ENCODE results near the gene RPL18.

DNA sequence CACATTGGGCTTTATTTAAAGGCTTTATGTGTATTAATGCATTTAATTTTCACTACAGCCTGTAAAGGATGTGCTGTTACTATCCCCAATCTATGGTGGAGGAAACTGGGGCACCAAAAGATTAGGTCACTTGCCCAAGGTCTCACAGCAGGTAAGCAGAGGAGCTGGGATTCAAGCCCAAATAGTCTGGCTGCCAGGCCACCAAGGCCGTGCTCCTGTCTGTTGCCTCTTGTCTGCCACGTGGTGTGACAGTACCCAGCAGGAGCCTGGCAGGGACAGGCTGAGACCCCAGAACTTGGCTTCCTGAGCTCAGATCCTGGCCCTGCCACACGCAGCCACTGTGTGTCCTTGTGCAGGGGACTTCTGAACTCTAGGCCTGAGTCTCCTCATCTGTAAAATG lies 49.4 kb upstream of the RPL18 start:
- TF ChIP-seq, protein P1, sequence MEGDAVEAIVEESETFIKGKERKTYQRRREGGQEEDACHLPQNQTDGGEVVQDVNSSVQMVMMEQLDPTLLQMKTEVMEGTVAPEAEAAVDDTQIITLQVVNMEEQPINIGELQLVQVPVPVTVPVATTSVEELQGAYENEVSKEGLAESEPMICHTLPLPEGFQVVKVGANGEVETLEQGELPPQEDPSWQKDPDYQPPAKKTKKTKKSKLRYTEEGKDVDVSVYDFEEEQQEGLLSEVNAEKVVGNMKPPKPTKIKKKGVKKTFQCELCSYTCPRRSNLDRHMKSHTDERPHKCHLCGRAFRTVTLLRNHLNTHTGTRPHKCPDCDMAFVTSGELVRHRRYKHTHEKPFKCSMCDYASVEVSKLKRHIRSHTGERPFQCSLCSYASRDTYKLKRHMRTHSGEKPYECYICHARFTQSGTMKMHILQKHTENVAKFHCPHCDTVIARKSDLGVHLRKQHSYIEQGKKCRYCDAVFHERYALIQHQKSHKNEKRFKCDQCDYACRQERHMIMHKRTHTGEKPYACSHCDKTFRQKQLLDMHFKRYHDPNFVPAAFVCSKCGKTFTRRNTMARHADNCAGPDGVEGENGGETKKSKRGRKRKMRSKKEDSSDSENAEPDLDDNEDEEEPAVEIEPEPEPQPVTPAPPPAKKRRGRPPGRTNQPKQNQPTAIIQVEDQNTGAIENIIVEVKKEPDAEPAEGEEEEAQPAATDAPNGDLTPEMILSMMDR (conservative IDR thresholded peaks at IDR 0.05; ENCODE audit: low read depth, low read length) = no peak
- TF ChIP-seq EZH2 (IDR thresholded peaks at IDR 0.05; ENCODE audit: low read length, unreplicated experiment) (no peak), EZH2phosphoT487 (IDR thresholded peaks at IDR 0.05; ENCODE audit: borderline replicate concordance, low read length) (no peak)
